ENCODE measurements around the gene PPIL3.

Gene PPIL3

DNA sequence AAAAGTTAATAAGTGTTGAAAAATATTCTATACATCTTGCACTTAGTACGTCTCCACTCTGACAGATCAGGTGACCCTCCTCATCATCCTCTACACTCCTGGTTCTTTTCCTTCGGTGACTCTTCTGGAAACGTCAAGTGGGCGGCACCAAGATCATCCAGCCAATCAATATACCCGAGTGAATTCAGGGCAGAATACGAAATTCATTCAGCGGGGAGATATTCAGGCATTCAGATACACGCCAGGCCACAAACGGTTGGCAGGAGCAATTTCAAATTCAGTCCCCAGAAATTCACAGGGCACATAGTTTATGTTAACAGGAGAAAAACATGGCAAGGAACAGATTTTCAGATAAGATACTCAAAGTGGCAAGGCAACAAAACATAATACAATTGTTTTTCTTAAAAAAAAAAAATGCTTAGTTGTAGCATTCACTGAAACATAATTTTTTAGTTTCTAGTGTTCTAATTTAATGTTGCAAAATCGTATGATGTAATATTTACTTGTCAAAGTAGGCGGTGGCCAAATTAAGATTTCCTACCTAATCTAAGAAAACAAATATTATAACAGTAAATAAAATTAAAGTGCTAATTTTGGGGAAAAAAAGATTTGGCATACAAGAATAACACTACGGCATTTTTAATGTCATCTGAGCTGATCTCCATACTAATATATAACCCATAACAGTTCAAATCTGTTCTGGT is 28.6 kb downstream of the PPIL3 start:
- no peak for FAIRE-seq

DNA sequence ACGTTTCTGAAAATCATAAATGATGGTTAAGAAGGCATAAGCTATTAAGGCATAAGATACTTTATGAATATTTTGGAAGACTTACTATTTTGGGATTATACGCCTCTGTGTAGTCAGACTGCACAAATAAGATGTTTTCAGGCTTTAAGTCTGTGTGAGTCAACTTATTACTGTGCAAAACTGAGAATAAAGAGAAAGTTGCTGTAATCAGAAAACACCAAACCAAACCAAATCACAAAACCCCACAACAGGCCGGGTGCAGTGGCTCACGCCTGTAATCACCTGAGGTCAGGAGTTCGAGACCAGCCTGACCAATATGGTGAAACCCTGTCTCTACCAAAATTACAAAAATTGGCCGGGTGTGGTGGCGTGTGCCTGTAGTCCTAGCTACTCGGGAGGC is 32.1 kb downstream of the PPIL3 start:
- FAIRE-seq, result no peak

DNA sequence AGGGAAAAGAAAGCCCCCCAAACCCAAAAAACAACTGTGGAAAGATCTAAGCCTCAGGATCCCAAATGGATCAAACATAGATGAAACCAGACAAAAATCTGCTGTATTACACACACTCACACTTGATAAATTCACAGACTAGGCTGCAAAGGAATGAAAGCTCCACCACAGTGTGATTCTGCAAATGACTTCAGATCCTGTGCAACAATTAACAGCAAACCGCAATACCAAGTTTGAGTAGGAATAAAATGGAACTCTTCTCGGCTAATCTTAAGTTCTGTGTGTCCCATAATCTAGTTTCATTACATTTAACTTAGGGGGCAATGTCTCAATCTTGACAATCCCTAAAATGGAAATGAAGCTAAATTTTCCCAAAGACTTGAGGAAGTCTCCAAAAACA is 36.3 kb downstream of the PPIL3 start:
- no peak for FAIRE-seq

DNA sequence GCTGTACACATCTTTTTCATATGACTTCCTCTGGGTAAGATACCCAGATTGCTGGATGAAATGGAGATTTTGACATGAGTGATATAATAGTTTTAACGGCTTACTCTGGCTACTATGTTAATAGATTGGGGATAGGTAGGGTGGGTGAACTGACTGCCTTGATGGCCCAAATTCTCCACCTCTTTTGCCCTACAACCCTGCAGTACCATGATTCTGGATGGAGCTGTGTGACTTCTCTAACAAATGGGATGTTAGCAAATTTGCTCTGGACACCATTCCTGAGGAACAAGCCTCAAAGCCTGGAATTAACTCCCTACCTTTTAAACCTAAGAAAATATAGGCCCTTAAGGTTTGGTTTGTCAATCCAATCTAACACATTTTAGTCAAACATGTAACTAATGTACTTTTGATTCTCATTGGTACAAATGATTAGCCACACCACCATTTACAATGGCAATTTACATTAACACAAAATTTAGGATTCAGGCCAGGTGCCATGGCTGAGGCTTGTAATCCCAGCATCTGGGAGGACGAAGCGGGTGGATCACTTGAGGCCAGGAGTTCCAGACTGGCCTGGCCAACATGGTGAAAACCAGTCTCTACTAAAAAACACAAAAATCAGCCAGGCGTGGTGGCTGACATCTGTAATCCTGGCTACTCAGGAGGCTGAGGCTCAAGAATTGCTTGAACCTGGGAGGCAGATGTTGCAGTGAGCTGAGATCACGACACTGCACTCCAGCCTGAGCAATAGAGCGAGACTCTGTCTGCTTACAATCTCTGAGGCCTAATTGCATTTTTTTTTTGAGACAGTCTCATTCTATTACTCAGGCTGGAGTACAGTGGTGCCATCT is 37.3 kb downstream of the PPIL3 start:
- FAIRE-seq, result no peak

DNA sequence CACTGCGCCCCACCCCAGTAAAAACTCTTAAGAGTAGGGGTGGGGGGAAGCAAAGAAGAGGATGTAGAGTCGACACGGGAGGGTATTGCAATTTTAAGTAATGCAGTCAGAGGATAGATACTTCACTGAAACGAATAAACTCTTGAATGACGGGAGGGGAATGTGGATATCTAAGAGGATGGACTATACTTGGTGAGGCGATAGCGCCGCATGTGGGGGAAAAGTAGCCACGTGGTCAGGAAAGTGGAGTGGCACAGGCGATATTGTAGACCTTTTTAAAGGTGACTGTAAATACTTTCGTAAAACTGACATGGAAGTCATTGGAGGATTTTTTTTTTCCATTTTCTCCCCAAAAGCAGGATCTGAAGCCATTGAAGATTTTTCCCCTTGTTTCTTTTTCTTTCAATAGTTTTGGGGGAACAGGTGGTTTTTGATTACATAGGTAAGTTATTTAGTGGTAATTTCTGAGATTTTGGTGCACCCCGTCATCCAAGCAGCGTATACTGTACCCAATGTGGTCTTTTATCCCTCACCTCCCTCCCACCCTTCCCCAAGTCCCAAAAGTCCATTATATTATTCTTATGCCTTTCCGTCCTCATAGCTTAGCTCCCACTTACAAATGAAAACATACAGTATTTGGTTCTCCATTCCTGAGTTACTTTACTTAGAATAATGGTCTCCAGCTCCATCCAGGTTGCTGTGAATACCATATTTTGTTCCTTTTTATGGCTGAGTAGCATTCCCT is 38.2 kb downstream of the PPIL3 start:
- no peak for FAIRE-seq

DNA sequence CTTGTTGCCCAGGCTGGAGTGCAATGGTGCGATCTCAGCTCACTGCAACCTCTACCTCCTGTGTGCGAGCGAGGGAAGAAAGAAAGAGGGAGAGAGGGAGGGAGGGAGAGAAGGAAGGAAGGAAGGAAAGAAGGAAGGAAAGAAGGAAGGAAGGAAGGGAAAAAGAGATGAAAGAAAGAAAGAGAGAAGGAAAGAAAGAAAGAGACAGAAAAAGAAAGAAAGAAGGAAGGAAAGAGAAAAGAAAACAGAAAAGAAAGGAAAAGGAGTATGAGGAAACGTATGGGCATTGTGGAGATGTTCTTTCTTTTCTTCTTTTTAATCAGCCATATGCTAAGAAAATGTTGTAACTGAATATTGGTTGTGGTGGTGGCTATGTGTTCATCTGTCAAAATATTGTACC is 40.9 kb downstream of the PPIL3 start:
- no peak for FAIRE-seq

DNA sequence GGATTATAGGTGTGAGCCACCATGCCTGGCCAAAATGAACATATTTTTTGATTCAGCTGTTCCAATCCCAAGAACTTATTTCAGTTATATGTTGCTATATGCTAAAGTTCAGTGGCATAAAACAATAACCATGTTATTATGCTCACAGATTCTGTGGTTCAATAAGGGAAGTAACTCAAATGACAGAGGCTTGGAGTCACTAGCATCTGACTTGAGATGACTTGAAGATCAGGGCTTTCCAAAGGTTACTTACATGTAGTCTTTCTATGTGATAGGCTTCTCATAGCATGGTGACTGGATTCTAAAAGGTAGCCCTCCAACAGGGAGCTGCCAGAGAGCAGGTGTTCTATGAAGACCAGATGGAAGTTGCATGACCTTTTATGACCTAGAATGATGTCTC is 41.6 kb downstream of the PPIL3 start:
- FAIRE-seq, result no peak

DNA sequence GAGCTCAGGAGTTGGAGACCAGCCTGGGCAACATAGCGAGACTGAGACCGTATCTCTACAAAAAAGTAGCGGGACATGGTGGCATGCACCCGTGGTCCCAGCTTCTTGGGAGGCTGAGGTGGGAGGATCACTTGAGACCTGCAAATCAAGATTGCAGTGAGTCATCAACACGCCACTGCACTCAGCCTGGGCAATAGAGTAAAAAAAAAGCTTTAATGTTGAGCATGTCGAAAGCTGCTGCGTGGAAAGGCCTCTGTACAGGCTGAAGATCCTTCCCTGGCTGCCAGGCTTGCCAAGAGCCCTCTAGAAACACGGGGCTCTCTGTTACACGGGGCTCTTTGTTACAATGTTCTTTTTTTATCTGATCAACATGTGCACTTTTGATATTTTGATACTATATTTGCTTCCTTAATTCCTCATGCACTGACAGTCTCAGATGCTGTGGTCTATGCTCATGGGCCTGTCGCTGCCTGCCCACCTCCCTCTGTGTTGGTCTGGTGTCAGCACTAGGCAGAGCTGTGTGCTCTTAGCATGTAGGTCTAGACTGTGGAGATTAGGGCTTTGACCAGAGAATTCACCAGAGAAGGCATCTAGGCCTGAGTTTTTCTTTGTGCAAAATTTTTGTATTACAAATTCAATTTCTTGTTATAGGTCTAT is 43.1 kb downstream of the PPIL3 start:
- FAIRE-seq, result no peak

DNA sequence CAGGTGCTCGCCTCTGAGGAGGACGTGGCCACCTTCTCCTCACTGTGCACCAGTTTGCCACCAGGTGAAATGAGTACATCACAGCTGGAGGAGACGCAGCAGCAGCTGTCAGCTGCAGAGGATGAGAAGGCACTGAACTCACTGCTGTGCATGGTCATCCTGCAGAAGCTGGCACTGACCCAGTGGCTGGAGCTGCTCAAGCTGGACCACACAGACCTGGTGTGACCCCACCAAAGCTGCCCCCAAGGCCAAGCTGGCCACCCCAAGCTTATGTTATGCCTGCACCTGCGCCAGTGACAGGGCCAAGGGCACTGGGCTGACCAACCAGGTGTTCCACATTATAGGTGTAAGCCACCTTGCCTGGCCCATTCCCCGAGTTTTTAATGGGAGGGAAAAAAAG is 43.7 kb downstream of the PPIL3 start:
- FAIRE-seq, result no peak

DNA sequence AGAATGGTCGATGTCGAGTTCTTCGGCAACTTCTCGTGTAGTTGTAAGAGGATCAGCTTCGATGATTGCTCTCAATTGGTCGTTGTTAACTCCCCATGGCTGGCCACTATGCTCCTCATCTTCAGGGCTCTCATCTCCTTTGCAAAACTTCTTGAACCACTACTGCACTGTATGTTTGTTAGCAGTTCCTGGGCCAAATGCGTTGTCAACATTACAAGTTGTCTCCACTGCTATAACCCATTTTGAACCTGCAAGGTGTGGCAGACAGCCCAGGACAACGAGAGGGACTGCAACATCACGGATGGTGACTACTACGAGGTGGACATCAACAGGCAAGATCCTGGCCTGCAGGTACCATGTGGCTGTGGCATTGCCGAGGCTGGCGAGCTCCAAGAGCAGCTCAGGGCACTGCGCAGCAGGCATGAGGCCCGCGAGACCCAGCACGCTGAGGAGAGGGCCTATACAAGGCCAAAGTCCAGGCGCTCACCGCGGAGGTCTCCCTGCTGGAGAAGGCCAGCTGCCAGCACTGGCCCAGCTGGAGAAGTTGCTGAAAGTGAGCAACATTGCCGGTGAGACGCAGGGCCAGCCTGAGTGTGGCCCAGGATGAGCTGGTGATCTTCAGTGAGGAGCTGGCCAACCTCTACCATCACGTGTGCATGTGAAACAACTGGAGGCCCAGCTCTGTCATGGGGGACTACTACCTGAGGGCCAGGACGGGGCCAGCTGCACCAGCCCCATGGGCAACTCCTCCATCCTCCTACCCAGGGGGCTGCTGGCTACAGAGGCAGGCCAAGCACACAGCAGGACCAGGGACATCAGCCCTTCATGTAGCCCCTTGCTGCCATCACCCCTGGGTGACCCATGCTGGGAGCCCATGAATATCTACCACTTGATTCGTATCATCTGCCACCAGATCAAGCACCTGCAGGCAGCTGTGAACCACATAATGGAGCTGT is 44.6 kb downstream of the PPIL3 start:
- no peak for FAIRE-seq

DNA sequence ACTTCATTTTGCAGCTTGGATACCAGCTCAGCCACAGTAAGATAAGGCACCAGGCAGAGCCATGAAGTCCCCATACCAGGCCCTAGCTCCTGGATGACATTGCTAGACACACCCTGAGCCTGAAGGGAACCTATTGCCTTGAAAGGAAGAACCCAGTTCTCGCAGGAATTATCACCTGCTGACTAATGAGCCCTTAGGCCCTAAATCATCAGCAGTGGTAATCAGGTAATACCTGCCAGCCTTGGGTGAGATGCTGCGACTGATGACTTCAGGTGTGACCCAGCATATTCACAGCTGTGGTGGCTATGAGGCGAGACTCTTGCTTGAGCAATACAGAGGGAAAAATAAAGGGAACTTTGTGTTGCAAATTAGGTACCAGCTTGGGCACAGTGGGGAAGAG is 49.4 kb downstream of the PPIL3 start:
- no peak for FAIRE-seq

DNA sequence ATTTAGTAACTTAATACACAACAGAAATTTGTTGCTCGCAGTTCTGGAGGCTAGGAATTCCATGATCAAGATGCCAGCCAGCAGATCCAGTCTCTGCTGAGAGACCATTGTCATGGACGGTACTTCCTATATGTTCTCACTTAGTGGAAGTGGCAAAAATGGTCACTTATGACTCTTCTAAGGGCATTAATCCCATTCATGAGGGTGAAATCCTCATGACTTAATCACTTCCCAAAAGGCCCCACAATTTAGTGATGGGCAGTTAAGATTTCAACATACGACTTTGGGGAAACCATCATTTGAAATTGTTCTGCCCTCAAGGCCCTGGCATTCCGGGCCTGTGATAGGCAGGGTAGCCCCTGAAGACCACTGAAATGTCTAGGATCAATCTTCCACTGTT is 54.2 kb downstream of the PPIL3 start:
- FAIRE-seq, result no peak

DNA sequence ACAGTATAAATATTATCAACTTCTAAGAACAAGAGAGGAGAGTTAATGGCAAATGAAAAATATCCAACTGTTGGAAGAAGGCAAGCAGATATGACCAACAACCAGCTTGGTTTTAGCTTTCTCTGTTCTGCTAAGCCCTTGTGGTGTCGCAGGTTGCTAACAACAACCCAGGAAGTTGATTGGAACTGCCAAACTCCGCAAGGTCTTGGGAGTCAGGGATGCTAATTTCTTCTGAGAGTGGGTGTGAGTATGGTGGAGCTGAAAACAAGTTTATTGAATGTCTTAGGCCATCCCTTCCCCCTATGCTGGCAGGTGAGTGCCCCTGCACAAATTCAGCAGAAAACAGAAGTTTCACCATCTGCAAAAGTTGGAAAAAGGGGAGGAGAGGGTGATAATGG is 59.6 kb downstream of the PPIL3 start:
- no peak for FAIRE-seq

DNA sequence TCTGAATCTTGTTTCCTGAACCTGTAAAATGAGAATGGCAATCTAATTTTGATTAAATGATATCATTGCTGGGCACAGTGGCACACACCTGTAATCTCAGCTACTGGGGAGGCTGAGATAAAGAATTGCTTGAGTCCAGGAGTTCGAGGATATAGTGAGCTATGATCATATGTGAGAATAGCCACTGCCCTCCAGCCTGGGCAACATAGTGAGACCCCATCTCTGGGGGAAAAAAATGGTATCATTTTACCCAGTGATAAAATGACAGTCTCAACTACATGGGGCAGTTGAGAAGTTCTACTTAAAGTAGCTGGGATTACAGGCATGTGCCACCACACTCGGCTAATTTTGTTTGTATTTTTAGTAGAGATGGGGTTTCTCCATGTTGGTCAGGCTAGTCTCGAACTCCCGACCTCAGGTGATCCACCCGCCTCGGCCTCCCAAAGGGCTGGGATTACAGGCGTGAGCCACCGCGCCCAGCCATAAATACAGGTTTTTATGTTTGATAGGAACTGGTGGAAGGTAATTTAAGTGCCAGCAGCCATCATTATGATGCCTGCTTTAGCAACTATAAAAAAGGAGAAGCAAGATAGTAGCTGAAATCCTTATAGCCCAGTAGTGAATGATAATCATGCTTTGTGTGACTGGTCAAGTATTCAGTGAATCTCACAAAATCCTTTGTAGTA is 60.2 kb downstream of the PPIL3 start:
- FAIRE-seq, result no peak

DNA sequence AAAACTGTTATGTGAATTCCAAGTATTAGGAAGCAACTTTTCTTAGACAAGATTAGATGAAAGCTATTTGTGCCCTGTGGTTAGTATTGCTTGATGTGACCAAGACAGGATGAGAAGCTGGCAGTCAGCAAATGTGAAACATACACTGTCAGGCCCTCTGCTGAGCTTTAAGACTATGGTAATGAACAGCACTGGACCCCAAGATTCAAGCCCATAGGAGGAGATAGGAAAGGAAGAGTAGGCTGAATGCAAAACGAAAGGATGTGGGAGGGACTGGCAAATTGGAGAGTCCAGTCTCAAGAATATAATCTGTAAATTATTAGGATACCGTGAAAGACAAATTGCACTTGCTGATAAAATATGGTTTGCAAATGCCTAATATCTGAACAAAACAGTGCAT is 60.8 kb downstream of the PPIL3 start:
- no peak for FAIRE-seq

DNA sequence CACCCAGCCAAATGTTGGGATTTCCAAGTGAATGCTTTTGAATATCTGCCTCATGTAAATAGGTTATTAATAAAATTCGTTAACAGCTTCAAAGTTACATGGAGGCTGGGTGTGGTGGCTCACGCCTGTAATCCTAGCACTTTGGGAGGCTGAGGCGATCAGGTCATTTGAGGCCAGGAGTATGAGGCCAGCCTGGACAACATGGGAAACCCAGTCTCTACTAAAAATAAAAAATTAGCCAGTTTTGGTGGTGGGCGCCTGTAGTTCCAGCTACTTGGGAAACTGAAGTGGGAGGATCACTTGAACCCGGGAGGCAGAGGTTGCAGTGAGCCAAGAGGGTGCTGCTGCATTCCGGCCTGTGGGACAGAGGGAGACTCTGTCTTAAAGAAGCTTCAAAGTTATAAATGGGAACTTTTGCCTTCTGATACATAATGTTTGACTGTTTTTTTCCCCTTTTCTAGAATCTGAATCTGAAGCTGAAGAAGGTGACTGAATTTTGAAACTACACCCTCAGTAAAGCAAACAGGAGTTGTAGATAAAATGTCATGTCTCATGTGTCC is 67.1 kb downstream of the PPIL3 start:
- no peak for FAIRE-seq
